Tibial nerve (tissue), 4 donors: ENCODE data around the gene MGLL. TPM values are rescaled to one million over a fixed set of nuclear protein-coding genes. Genes with fewer than 3 reads are reported as not detected.

Experiments
- DNase-seq, 2 donors: peaks; one replicate each; pipeline ENCODE4 v3.0.0-alpha.2; 2019; ENCODE audit warnings: low spot score in 2 of 2
- H3K27ac ChIP-seq, 4 donors: fragments of 200-600 bp; sonication (generic) in 3 of 4; one replicate each; pipeline ENCODE4 v1.5.1; 2017 to 2019; ENCODE audit warnings: mild to moderate bottlenecking in 1 of 4
- H3K27me3 ChIP-seq, 2 donors: fragments of 200-600 bp; sonication (generic) in 1 of 2; one replicate each; pipeline versions ENCODE4 v1.5.1 to v1.6.0; 2017 to 2019
- H3K36me3 ChIP-seq, 3 donors: fragments of 200-600 bp; sonication (generic); one replicate each; pipeline ENCODE4 v1.5.1; 2018 to 2019
- H3K4me1 ChIP-seq, 4 donors: fragments of 200-600 bp; sonication (generic) in 3 of 4; one replicate each; pipeline ENCODE4 v1.5.1; 2017 to 2019
- H3K4me3 ChIP-seq, 4 donors: fragments of 200-600 bp; sonication (generic) in 3 of 4; one replicate each; pipeline ENCODE4 v1.5.1; 2017 to 2019; ENCODE audit warnings: mild to moderate bottlenecking in 1 of 4, moderate library complexity in 1 of 4
- H3K9me3 ChIP-seq, 4 donors: fragments of 200-600 bp; sonication (generic) in 3 of 4; one replicate each; pipeline ENCODE4 v1.5.1; 2017 to 2019
- EP300 ChIP-seq, 2 donors: sonication (generic); formaldehyde crosslinking; IDR thresholded peaks; one replicate each; pipeline ENCODE4 v1.6.1; 2017; ENCODE audit warnings: antibody characterized with exemption in 2 of 2, mild to moderate bottlenecking in 1 of 2
- POLR2A ChIP-seq, 2 donors: fragments of 450-650 bp; IDR thresholded peaks; one replicate each; pipeline ENCODE4 v1.6.1; 2017; ENCODE audit warnings: antibody characterized with exemption in 2 of 2, mild to moderate bottlenecking in 2 of 2, moderate library complexity in 2 of 2
- whole genome bisulfite sequencing, 2 donors: methylation state at CpG; one replicate each; pipeline ENCODE4 v1.1.5; 2018; 5-methylcytosine and 5-hydroxymethylcytosine counted together
- total RNA-seq, 4 donors: library from RNA; depleted of rRNA; stranded (reverse); fragments of >200 nt; gene quantifications; one replicate each; pipeline ENCODE4 v1.1.0, GENCODE V29; 2016
- TF ChIP-seq, protein P1 (sequence below), 5 experiments: fragments of 200-600 bp in 3 of 5; fragments of 450-650 bp in 2 of 5; sonication (generic) in 3 of 5; IDR thresholded peaks; one replicate each; pipeline ENCODE4 v1.5.1; 2016 to 2019; ENCODE audit warnings: antibody characterized with exemption in 5 of 5, mild to moderate bottlenecking in 3 of 5, moderate library complexity in 2 of 5

The MGLL gene
- total RNA-seq, 4 donors from 2014 or later, result 67.5 to 96.6 (median 86.1) TPM

DNA sequence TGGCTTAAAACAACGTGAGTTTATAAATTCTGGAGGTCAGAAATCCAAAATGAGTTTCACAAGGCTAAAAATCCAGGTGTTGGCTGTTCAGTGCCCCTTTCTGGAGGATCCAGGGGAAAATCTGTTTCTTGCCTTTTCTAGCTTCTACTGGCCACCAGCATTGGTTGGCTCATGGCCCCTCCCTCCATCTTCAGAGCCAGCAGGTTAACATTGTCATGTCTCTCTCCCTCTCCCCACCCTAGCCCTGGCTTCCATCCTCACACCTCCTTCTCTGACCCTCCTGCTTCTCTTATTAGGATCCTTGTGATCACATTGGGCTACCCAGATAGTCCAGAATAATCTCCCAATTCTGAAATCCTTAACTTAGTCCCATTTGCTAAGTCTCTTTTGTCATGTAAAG is 32.9 kb upstream of the MGLL start:
- Histone ChIP-seq H3K4me3 (no peak overlapping the region), H3K27ac (no peak overlapping the region), H3K9me3 (no peaks in the 10 kb centered on the region), H3K27me3 (no peaks in the 10 kb centered on the region), H3K4me1 (no peaks in the 10 kb centered on the region), H3K36me3 (no peaks in the 10 kb centered on the region)
- no peak for DNase-seq
- 59 to 75% methylated on average over 1 of the region's 1 CpG for WGBS, 2 donors
- TF ChIP-seq POLR2A (IDR thresholded peaks at IDR 0.05) (no peak), EP300 (IDR thresholded peaks at IDR 0.05) (no peak)
- TF ChIP-seq, protein P1, sequence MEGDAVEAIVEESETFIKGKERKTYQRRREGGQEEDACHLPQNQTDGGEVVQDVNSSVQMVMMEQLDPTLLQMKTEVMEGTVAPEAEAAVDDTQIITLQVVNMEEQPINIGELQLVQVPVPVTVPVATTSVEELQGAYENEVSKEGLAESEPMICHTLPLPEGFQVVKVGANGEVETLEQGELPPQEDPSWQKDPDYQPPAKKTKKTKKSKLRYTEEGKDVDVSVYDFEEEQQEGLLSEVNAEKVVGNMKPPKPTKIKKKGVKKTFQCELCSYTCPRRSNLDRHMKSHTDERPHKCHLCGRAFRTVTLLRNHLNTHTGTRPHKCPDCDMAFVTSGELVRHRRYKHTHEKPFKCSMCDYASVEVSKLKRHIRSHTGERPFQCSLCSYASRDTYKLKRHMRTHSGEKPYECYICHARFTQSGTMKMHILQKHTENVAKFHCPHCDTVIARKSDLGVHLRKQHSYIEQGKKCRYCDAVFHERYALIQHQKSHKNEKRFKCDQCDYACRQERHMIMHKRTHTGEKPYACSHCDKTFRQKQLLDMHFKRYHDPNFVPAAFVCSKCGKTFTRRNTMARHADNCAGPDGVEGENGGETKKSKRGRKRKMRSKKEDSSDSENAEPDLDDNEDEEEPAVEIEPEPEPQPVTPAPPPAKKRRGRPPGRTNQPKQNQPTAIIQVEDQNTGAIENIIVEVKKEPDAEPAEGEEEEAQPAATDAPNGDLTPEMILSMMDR (IDR thresholded peaks at IDR 0.05), result no peak

DNA sequence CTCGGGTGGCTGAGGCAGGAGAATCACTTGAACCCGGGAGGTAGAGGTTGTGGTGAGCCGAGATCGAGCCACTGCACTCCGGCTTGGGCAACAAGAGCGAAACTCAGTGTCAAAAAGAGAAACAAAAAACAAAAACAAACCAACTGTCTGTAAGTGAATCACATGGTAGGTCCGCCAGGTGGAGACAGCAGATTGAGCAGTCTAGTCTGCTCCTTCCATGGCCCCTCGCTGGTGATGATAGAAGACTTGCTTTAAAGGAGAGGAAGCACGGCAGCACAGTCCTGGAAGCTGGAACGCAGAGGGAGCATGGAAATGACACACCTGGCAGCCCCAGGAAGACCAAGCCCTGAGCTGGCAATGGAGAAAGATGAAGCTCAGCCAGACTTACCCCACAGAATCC is 31.4 kb upstream of the MGLL start:
- peaks cover 0 to 2% (median 0%) of the 10 kb centered on the region in 4 donors for H3K4me1 ChIP-seq
- no peaks in the 10 kb centered on the region for H3K36me3 ChIP-seq
- H3K27ac ChIP-seq, result no peak overlapping the region
- no peaks in the 10 kb centered on the region for H3K27me3 ChIP-seq
- no peaks in the 10 kb centered on the region for H3K9me3 ChIP-seq
- no peak for DNase-seq
- H3K4me3 ChIP-seq, result no peak overlapping the region
- TF ChIP-seq, protein P1 (IDR thresholded peaks at IDR 0.05), result no peak
- TF ChIP-seq EP300 (IDR thresholded peaks at IDR 0.05), result no peak
- 94 to 99% methylated on average over 10 of the region's 10 CpGs for WGBS, 2 donors

DNA sequence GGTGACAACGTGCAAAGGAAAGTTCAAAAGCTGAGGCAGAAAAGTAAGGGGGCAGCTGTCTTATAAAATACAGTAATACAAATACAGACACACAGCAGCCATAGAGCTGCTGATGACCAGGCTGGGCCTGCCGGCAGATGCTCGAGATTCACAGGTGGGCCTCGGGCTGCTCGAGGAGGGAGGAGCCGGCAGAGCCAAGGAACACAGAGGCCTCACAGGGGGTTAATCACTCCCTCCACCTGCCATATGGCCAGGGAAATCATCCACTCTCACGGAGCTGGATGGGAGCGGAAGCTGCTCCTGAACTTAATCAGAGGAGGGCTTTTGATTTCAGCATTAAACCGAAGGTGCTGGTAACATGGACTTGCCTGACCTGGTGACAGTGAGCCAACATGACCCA is 29.6 kb upstream of the MGLL start:
- DNase-seq, result no peak
- 78 to 79% methylated on average over 9 of the region's 9 CpGs for WGBS, 2 donors
- TF ChIP-seq, protein P1 (IDR thresholded peaks at IDR 0.05), result no peak
- TF ChIP-seq POLR2A (IDR thresholded peaks at IDR 0.05), result no peak
- no peak for TF ChIP-seq EP300 (IDR thresholded peaks at IDR 0.05)

DNA sequence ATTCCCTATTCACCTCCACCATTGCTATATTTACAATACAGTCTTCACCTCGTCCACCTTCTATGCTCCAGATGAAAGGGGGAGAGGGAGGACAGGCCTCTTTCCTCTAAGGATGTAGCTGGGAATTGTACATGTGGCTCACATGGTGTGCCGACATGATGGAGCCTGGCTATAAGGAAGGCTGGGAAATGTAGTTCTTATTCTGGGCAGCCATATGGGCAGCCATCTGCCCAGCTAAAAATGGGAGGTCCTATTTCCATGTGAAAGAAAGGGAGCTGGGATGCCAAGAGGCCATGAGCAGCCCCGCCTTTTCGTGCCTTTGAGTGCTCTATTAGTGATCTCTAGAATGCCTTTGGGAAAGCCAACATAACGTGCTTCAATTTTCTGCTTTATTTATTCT is 27.1 kb upstream of the MGLL start:
- 74 to 89% methylated on average over 5 of the region's 5 CpGs for WGBS, 2 donors
- Histone ChIP-seq H3K36me3 (no peaks in the 10 kb centered on the region), H3K9me3 (no peaks in the 10 kb centered on the region), H3K27me3 (no peaks in the 10 kb centered on the region), H3K4me3 (no peak overlapping the region), H3K27ac (no peak overlapping the region), H3K4me1 (peaks cover 0 to 15% (median 0%) of the 10 kb centered on the region in 4 donors)
- TF ChIP-seq POLR2A (IDR thresholded peaks at IDR 0.05), result no peak
- no peak for TF ChIP-seq EP300 (IDR thresholded peaks at IDR 0.05)
- TF ChIP-seq, protein P1 (IDR thresholded peaks at IDR 0.05), result no peak
- no peak for DNase-seq

More for the DNA sequence above, 29.6 kb upstream of the MGLL start:
- H3K36me3 ChIP-seq, result no peaks in the 10 kb centered on the region
- H3K4me1 ChIP-seq, result peaks cover 0 to 15% (median 0%) of the 10 kb centered on the region in 4 donors
- no peak overlapping the region for H3K27ac ChIP-seq
- no peaks in the 10 kb centered on the region for H3K27me3 ChIP-seq
- H3K4me3 ChIP-seq, result no peak overlapping the region
- no peaks in the 10 kb centered on the region for H3K9me3 ChIP-seq

DNA sequence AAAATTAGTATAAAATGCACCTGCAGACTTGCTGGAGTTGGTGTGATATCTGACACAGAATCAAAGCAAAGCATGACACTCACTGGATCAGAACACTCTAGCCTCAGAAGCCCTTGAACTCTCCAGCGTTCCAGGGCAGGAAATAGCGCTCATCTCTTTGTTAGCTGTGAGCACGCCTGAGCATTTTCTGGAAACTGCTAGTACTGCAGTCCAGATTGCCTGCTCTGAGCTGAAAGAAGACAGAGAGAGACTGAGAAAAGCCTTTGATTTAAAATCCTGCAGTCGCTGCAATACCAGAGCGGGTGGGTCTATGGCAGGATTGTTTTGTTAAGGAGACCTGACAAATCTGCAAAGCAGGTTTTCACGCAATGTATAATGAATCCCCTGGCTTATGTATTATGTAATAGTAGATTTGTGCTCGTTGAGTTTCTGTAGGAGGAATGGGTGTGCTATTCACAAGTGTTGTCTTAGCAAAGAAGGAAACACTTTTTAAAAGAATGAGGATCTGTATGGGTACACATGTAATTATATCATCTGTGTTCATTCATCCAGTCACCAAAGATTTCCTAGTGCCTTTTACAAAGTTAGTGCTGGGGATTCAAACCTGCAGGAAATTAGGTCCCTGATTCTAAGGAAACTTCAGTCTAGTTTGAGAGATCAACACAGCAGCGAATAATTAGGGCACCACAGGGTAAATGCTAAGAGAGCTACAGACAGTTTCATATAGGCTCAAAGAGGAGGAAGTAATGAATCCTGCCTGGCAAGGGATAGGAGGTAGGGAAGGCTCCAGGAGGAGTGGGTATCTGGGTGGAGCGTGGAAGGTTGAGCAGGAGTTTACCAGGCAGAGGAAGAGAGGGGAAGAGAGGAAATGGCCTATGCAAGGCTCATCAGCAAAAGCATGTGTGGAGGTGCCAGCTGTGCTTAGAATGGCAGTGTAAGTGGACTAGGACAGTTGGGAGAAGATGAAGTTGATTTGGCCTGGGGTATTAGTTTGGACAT is 26.1 kb upstream of the MGLL start:
- Histone ChIP-seq H3K4me3 (no peak overlapping the region), H3K27ac (peak overlapping the region in 1 of 4 donors; percentile 8), H3K36me3 (no peaks in the 10 kb centered on the region), H3K4me1 (peaks cover 0 to 15% (median 0%) of the 10 kb centered on the region in 4 donors), H3K9me3 (no peaks in the 10 kb centered on the region), H3K27me3 (no peaks in the 10 kb centered on the region)
- peak in 1 of 2 donors; percentile 21 for DNase-seq
- TF ChIP-seq EP300 (IDR thresholded peaks at IDR 0.05) (peak in 1 of 2 donors; percentile 20), POLR2A (IDR thresholded peaks at IDR 0.05) (no peak)
- TF ChIP-seq, protein P1 (IDR thresholded peaks at IDR 0.05), result peak in 2 of 5 experiments; percentile 10 to 25
- WGBS, 2 donors, result 36 to 46% methylated on average over 9 of the region's 9 CpGs
